ENCODE results near the gene TAPT1. TPM values are rescaled to one million over a fixed set of nuclear protein-coding genes. Genes with fewer than 3 reads are reported as not detected.

The TAPT1 gene
- total RNA-seq, 1 experiment from 2014 or later: 23.7 TPM

GRCh38 chr4:16261313-16261878 lies 35.1 kb upstream of the TAPT1 start:
- Mint-ChIP-seq H3K27me3 (ENCODE audit: insufficient read depth, unreplicated experiment) (no peaks in the 10 kb centered on the region), H3K4me3 (ENCODE audit: unreplicated experiment) (no peak overlapping the region), H3K27ac (ENCODE audit: unreplicated experiment) (no peak overlapping the region), H3K4me1 (ENCODE audit: low read depth, unreplicated experiment) (no peaks in the 10 kb centered on the region), H3K36me3 (ENCODE audit: insufficient read depth, unreplicated experiment) (no peaks in the 10 kb centered on the region), H3K9me3 (ENCODE audit: unreplicated experiment) (no peaks in the 10 kb centered on the region)
- BruUV-seq (replicated peaks): no TSS peak
- POLR2A ChIA-PET: no interaction called here
- CTCF ChIA-PET: no interaction called here
- Histone ChIP-seq H3K36me3 (ENCODE audit: control insufficient read depth, insufficient read depth, low read length) (no peaks in the 10 kb centered on the region), H3K27me3 (replicated peaks; ENCODE audit: control insufficient read depth, insufficient read depth, low read length) (no peaks in the 10 kb centered on the region), H3K4me3 (ENCODE audit: low read depth, low read length) (no peak overlapping the region), H3K4me1 (no peaks in the 10 kb centered on the region), H3K9me3 (no peaks in the 10 kb centered on the region)
- DNase-seq: no peak
- no peak for TF ChIP-seq CTCF (IDR thresholded peaks at IDR 0.05; ENCODE audit: insufficient read depth in 1 of 2, low read depth in 1 of 2, low read length in 1 of 2, severe bottlenecking in 1 of 2, unreplicated experiment in 1 of 2)
- intact Hi-C loops (cut with micrococcal nuclease; ENCODE audit: unreplicated experiment): loop anchor here (5.0 kb wide), 1 partner anchor 454 kb away; no protein-coding TSS in a partner anchor

- Mint-ChIP-seq H3K9me3 (ENCODE audit: unreplicated experiment) (no peaks in the 10 kb centered on the region), H3K27ac (ENCODE audit: unreplicated experiment) (no peak overlapping the region), H3K36me3 (ENCODE audit: insufficient read depth, unreplicated experiment) (no peaks in the 10 kb centered on the region), H3K27me3 (ENCODE audit: insufficient read depth, unreplicated experiment) (no peaks in the 10 kb centered on the region), H3K4me3 (ENCODE audit: unreplicated experiment) (no peak overlapping the region), H3K4me1 (ENCODE audit: low read depth, unreplicated experiment) (no peaks in the 10 kb centered on the region)
- H3K4me1 ChIP-seq: no peaks in the 10 kb centered on the region
- POLR2A ChIA-PET: no interaction called here
- CTCF ChIA-PET: no interaction called here
- H3K4me3 ChIP-seq (ENCODE audit: low read depth, low read length): no peak overlapping the region
- no TSS peak for BruUV-seq (replicated peaks)
- intact Hi-C loops (cut with micrococcal nuclease; ENCODE audit: unreplicated experiment): loop anchor here (5.0 kb wide), 1 partner anchor 453 kb away; no protein-coding TSS in a partner anchor
- H3K9me3 ChIP-seq: no peaks in the 10 kb centered on the region
- no peaks in the 10 kb centered on the region for H3K27me3 ChIP-seq (replicated peaks; ENCODE audit: control insufficient read depth, insufficient read depth, low read length)
- DNase-seq: no peak
- no peak for TF ChIP-seq CTCF (IDR thresholded peaks at IDR 0.05; ENCODE audit: insufficient read depth in 1 of 2, low read depth in 1 of 2, low read length in 1 of 2, severe bottlenecking in 1 of 2, unreplicated experiment in 1 of 2)
- no peaks in the 10 kb centered on the region for H3K36me3 ChIP-seq (ENCODE audit: control insufficient read depth, insufficient read depth, low read length)
Observed at GRCh38 chr4:16259889-16260246, 33.6 kb upstream of the TAPT1 start.

- Mint-ChIP-seq H3K4me3 (ENCODE audit: unreplicated experiment) (no peak overlapping the region), H3K27ac (ENCODE audit: unreplicated experiment) (no peak overlapping the region), H3K36me3 (ENCODE audit: insufficient read depth, unreplicated experiment) (no peaks in the 10 kb centered on the region), H3K9me3 (ENCODE audit: unreplicated experiment) (no peaks in the 10 kb centered on the region), H3K27me3 (ENCODE audit: insufficient read depth, unreplicated experiment) (no peaks in the 10 kb centered on the region), H3K4me1 (ENCODE audit: low read depth, unreplicated experiment) (no peaks in the 10 kb centered on the region)
- ChIA-PET POLR2A (no interaction called here), CTCF (no interaction called here)
- no peak for DNase-seq
- Histone ChIP-seq H3K4me1 (no peaks in the 10 kb centered on the region), H3K4me3 (ENCODE audit: low read depth, low read length) (no peak overlapping the region), H3K9me3 (no peaks in the 10 kb centered on the region), H3K27me3 (replicated peaks; ENCODE audit: control insufficient read depth, insufficient read depth, low read length) (no peaks in the 10 kb centered on the region), H3K36me3 (ENCODE audit: control insufficient read depth, insufficient read depth, low read length) (no peaks in the 10 kb centered on the region)
- BruUV-seq (replicated peaks): no TSS peak
- intact Hi-C loops (cut with micrococcal nuclease; ENCODE audit: unreplicated experiment): no loop called here
- TF ChIP-seq CTCF (IDR thresholded peaks at IDR 0.05; ENCODE audit: insufficient read depth in 1 of 2, low read depth in 1 of 2, low read length in 1 of 2, severe bottlenecking in 1 of 2, unreplicated experiment in 1 of 2): no peak
Observed at GRCh38 chr4:16259241-16259888, 33.1 kb upstream of the TAPT1 start.
